Measurements from ENCODE around the gene CNTN4.

The CNTN4 gene

DNA sequence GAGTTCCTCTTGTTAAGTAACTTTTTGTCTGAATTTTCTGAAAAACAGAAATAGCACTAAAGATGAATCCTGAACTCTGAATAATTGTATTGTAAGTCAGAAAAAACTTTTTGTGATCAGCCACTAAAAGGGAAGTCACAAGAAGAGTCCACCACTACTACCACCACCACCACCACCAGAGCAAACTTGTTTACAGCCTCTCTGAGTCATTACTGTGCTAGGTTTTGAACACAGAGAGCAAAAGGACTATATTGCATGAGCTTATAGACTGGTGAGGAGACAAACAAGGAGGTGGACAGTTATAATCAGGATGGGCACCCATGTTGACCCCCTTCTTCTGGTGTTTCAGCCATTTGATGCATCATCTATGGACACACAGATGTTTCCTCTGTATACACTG lies 869.8 kb downstream of the CNTN4 start:
- TF ChIP-seq, protein P1, sequence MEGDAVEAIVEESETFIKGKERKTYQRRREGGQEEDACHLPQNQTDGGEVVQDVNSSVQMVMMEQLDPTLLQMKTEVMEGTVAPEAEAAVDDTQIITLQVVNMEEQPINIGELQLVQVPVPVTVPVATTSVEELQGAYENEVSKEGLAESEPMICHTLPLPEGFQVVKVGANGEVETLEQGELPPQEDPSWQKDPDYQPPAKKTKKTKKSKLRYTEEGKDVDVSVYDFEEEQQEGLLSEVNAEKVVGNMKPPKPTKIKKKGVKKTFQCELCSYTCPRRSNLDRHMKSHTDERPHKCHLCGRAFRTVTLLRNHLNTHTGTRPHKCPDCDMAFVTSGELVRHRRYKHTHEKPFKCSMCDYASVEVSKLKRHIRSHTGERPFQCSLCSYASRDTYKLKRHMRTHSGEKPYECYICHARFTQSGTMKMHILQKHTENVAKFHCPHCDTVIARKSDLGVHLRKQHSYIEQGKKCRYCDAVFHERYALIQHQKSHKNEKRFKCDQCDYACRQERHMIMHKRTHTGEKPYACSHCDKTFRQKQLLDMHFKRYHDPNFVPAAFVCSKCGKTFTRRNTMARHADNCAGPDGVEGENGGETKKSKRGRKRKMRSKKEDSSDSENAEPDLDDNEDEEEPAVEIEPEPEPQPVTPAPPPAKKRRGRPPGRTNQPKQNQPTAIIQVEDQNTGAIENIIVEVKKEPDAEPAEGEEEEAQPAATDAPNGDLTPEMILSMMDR (IDR thresholded peaks at IDR 0.05; ENCODE audit: insufficient read depth, low read length) = no peak
- TF ChIP-seq GABPA (IDR thresholded peaks at IDR 0.05; ENCODE audit: low read depth) (no peak), SPI1 (IDR thresholded peaks at IDR 0.05; ENCODE audit: borderline replicate concordance, low read depth) (no peak), POLR2AphosphoS5 (IDR thresholded peaks at IDR 0.05; ENCODE audit: low read depth) (no peak)
- TF ChIP-seq, protein P2, sequence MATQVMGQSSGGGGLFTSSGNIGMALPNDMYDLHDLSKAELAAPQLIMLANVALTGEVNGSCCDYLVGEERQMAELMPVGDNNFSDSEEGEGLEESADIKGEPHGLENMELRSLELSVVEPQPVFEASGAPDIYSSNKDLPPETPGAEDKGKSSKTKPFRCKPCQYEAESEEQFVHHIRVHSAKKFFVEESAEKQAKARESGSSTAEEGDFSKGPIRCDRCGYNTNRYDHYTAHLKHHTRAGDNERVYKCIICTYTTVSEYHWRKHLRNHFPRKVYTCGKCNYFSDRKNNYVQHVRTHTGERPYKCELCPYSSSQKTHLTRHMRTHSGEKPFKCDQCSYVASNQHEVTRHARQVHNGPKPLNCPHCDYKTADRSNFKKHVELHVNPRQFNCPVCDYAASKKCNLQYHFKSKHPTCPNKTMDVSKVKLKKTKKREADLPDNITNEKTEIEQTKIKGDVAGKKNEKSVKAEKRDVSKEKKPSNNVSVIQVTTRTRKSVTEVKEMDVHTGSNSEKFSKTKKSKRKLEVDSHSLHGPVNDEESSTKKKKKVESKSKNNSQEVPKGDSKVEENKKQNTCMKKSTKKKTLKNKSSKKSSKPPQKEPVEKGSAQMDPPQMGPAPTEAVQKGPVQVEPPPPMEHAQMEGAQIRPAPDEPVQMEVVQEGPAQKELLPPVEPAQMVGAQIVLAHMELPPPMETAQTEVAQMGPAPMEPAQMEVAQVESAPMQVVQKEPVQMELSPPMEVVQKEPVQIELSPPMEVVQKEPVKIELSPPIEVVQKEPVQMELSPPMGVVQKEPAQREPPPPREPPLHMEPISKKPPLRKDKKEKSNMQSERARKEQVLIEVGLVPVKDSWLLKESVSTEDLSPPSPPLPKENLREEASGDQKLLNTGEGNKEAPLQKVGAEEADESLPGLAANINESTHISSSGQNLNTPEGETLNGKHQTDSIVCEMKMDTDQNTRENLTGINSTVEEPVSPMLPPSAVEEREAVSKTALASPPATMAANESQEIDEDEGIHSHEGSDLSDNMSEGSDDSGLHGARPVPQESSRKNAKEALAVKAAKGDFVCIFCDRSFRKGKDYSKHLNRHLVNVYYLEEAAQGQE (IDR thresholded peaks at IDR 0.05; ENCODE audit: insufficient replicate concordance, low read depth) = no peak

DNA sequence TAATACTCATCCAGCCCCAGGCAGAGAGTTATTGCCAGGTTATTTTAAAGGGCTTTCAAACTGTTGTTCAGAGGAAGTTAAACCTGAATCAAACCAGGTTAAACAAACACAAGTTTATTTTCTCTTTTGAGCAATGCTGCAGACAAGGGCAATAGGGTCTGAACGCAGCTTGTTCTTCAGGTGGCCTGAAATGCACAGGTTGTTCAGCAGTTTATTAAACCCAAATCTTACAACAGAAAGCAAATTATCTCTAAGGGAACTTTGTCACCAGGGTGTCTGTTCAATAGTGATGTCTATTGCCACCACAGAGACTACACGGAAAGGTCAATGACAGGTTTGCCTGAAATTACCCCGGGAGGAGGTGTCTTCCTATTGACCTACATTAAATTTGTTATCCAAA lies 877.5 kb downstream of the CNTN4 start:
- TF ChIP-seq, protein P2 (IDR thresholded peaks at IDR 0.05; ENCODE audit: insufficient replicate concordance, low read depth) = no peak
- no peak for TF ChIP-seq SPI1 (IDR thresholded peaks at IDR 0.05; ENCODE audit: borderline replicate concordance, low read depth)
- TF ChIP-seq, protein P1 (IDR thresholded peaks at IDR 0.05; ENCODE audit: insufficient read depth, low read length) = no peak
- TF ChIP-seq GABPA (IDR thresholded peaks at IDR 0.05; ENCODE audit: low read depth) = no peak
- TF ChIP-seq POLR2AphosphoS5 (IDR thresholded peaks at IDR 0.05; ENCODE audit: low read depth) = no peak
- no peak overlapping the region for H3K4me3 ChIP-seq (replicated peaks; ENCODE audit: insufficient read depth, low read length)
- no peak for DNase-seq (ENCODE audit: low read depth in 1 of 2, low spot score in 1 of 2)
- no peak overlapping the region for H3K27ac ChIP-seq (replicated peaks)
- no peaks in the 10 kb centered on the region for H3K27me3 ChIP-seq (ENCODE audit: insufficient read depth, poor library complexity, severe bottlenecking)

More for the DNA sequence above, 869.8 kb downstream of the CNTN4 start:
- no peaks in the 10 kb centered on the region for H3K27me3 ChIP-seq (ENCODE audit: insufficient read depth, poor library complexity, severe bottlenecking)
- no peak for DNase-seq (ENCODE audit: low read depth in 1 of 2, low spot score in 1 of 2)
- no peak overlapping the region for H3K4me3 ChIP-seq (replicated peaks; ENCODE audit: insufficient read depth, low read length)
- no peak overlapping the region for H3K27ac ChIP-seq (replicated peaks)

DNA sequence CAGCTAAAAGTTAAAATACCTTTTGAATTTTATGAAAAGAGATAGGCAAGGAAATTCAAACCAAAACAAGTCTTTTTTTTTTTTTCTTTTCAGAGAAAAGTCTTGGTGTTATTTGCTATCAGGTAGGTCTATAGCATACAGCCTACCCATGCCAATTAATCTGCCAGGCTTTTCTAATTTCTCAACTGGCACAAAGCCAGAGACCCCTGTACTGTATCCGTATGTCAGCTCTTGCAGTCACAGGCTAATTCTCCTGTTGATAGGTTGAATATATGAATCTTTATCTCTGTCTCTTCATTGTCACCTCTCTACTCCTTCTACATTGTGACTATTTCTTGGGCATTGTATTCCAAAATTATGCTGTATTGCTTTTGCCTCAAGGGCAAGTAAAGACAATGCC lies 878.1 kb downstream of the CNTN4 start:
- TF ChIP-seq GABPA (IDR thresholded peaks at IDR 0.05; ENCODE audit: low read depth) (no peak), SPI1 (IDR thresholded peaks at IDR 0.05; ENCODE audit: borderline replicate concordance, low read depth) (no peak), POLR2AphosphoS5 (IDR thresholded peaks at IDR 0.05; ENCODE audit: low read depth) (no peak)
- TF ChIP-seq, protein P2 (IDR thresholded peaks at IDR 0.05; ENCODE audit: insufficient replicate concordance, low read depth) = no peak
- TF ChIP-seq, protein P1 (IDR thresholded peaks at IDR 0.05; ENCODE audit: insufficient read depth, low read length) = no peak

More for the DNA sequence above, 878.1 kb downstream of the CNTN4 start:
- no peak overlapping the region for H3K27ac ChIP-seq (replicated peaks)
- DNase-seq (ENCODE audit: low read depth in 1 of 2, low spot score in 1 of 2) = no peak
- no peaks in the 10 kb centered on the region for H3K27me3 ChIP-seq (ENCODE audit: insufficient read depth, poor library complexity, severe bottlenecking)
- H3K4me3 ChIP-seq (replicated peaks; ENCODE audit: insufficient read depth, low read length) = no peak overlapping the region
